MM.1S (cell line): ENCODE results near the gene LMF1.

Experiments used
- DNase-seq: peaks from one replicate; pipeline ENCODE4 v3.0.0-alpha.2; 2015
- H2AFZ ChIP-seq: fragments of 300-600 bp; sonication (generic); 2 replicates; pipeline ENCODE4 v1.6.0; 2016; ENCODE audit warnings: antibody characterized with exemption, low read length
- H3F3A ChIP-seq: fragments of 300-600 bp; sonication (generic); 2 replicates; pipeline ENCODE4 v1.6.1; 2016; ENCODE audit warnings: mild to moderate bottlenecking, antibody characterized with exemption, low read length, moderate library complexity, mixed read lengths; ENCODE audit not compliant: insufficient read depth
- H3K27ac ChIP-seq: fragments of 300-600 bp; sonication (generic); 2 replicates; pipeline ENCODE4 v1.5.1; 2016; ENCODE audit warnings: mild to moderate bottlenecking, low read length
- H3K27me3 ChIP-seq: fragments of 300-600 bp; sonication (generic); replicated peaks from 2 replicates; pipeline ENCODE4 v1.6.0; 2016; ENCODE audit warnings: low read length; ENCODE audit not compliant: insufficient read depth
- H3K36me3 ChIP-seq: fragments of 300-600 bp; sonication (generic); replicated peaks from 2 replicates; pipeline ENCODE4 v1.6.1; 2016; ENCODE audit warnings: mild to moderate bottlenecking, low read length, mixed read lengths; ENCODE audit not compliant: insufficient read depth
- H3K4me1 ChIP-seq: fragments of 300-600 bp; sonication (generic); 2 replicates; pipeline ENCODE4 v1.6.1; 2016; ENCODE audit warnings: low read length, mixed read lengths
- H3K4me2 ChIP-seq: fragments of 300-600 bp; sonication (generic); 2 replicates; pipeline ENCODE4 v1.6.0; 2016; ENCODE audit warnings: low read depth, low read length
- H3K4me3 ChIP-seq: fragments of 300-600 bp; sonication (generic); 2 replicates; pipeline ENCODE4 v1.5.1; 2016; ENCODE audit warnings: low read length, mixed read lengths
- H3K79me2 ChIP-seq: fragments of 300-600 bp; sonication (generic); 2 replicates; pipeline ENCODE4 v1.6.1; 2016; ENCODE audit warnings: mixed run types, low read length, mixed read lengths
- H3K9ac ChIP-seq: fragments of 300-600 bp; sonication (generic); 2 replicates; pipeline ENCODE4 v1.6.1; 2016; ENCODE audit warnings: low read length, mixed read lengths
- H3K9me2 ChIP-seq: fragments of 300-600 bp; sonication (generic); replicated peaks from 2 replicates; pipeline ENCODE4 v1.6.1; 2016; ENCODE audit warnings: mild to moderate bottlenecking, low read length, mixed read lengths; ENCODE audit not compliant: insufficient read depth
- H3K9me3 ChIP-seq: fragments of 300-600 bp; sonication (generic); replicated peaks from 2 replicates; pipeline ENCODE4 v1.6.1; 2016; ENCODE audit warnings: mild to moderate bottlenecking, low read length, mixed read lengths; ENCODE audit not compliant: insufficient read depth
- H4K20me1 ChIP-seq: fragments of 300-600 bp; sonication (generic); 2 replicates; pipeline ENCODE4 v1.6.1; 2016; ENCODE audit warnings: mild to moderate bottlenecking, low read length, moderate library complexity, mixed read lengths; ENCODE audit not compliant: insufficient read depth
- EZH2 ChIP-seq: fragments of 300-600 bp; sonication (generic); optimal IDR thresholded peaks from 2 replicates; pipeline ENCODE3; 2017; ENCODE audit warnings: low read depth, mild to moderate bottlenecking, antibody characterized with exemption, low read length, mixed read lengths
- EZH2phosphoT487 ChIP-seq: fragments of 300-600 bp; sonication (generic); IDR thresholded peaks from 2 replicates; pipeline ENCODE4 v1.6.1; 2018; ENCODE audit warnings: antibody characterized with exemption, low read length
- TF ChIP-seq, protein P1 (sequence below): fragments of 300-600 bp; sonication (generic); IDR thresholded peaks from 2 replicates; pipeline ENCODE4 v1.5.1; 2016; ENCODE audit warnings: antibody characterized with exemption, low read length, mixed read lengths

LMF1 gene

GRCh38 chr16:922051-922450 lies 48.7 kb downstream of the LMF1 start:
- Histone ChIP-seq H3K27ac (no peak overlapping the region), H3K36me3 (no peaks in the 10 kb centered on the region), H3K27me3 (peaks cover 95% of the 10 kb centered on the region), H4K20me1 (no peaks in the 10 kb centered on the region), H3K9me3 (no peaks in the 10 kb centered on the region), H2AFZ (no peak overlapping the region), H3K4me2 (no peak overlapping the region), H3K4me1 (no peaks in the 10 kb centered on the region), H3K4me3 (no peak overlapping the region), H3F3A (no peaks in the 10 kb centered on the region), H3K9me2 (no peaks in the 10 kb centered on the region), H3K9ac (no peak overlapping the region), H3K79me2 (no peaks in the 10 kb centered on the region)
- TF ChIP-seq EZH2, result no peak
- DNase-seq, result no peak

GRCh38 chr16:921321-921905 lies 49.4 kb downstream of the LMF1 start:
- no peak overlapping the region for H3K4me2 ChIP-seq
- H4K20me1 ChIP-seq, result no peaks in the 10 kb centered on the region
- H3K27me3 ChIP-seq, result peaks cover 95% of the 10 kb centered on the region
- H2AFZ ChIP-seq, result no peak overlapping the region
- TF ChIP-seq, protein P1, sequence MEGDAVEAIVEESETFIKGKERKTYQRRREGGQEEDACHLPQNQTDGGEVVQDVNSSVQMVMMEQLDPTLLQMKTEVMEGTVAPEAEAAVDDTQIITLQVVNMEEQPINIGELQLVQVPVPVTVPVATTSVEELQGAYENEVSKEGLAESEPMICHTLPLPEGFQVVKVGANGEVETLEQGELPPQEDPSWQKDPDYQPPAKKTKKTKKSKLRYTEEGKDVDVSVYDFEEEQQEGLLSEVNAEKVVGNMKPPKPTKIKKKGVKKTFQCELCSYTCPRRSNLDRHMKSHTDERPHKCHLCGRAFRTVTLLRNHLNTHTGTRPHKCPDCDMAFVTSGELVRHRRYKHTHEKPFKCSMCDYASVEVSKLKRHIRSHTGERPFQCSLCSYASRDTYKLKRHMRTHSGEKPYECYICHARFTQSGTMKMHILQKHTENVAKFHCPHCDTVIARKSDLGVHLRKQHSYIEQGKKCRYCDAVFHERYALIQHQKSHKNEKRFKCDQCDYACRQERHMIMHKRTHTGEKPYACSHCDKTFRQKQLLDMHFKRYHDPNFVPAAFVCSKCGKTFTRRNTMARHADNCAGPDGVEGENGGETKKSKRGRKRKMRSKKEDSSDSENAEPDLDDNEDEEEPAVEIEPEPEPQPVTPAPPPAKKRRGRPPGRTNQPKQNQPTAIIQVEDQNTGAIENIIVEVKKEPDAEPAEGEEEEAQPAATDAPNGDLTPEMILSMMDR, result no peak
- no peak for TF ChIP-seq EZH2
- TF ChIP-seq EZH2phosphoT487, result no peak
- no peak overlapping the region for H3K9ac ChIP-seq
- H3K9me2 ChIP-seq, result no peaks in the 10 kb centered on the region
- H3K27ac ChIP-seq, result no peak overlapping the region
- no peaks in the 10 kb centered on the region for H3K36me3 ChIP-seq
- H3F3A ChIP-seq, result no peaks in the 10 kb centered on the region
- H3K4me1 ChIP-seq, result no peaks in the 10 kb centered on the region
- H3K4me3 ChIP-seq, result no peak overlapping the region
- H3K79me2 ChIP-seq, result no peaks in the 10 kb centered on the region
- DNase-seq, result no peak
- no peaks in the 10 kb centered on the region for H3K9me3 ChIP-seq

- H3K4me2 ChIP-seq, result no peak overlapping the region
- TF ChIP-seq EZH2phosphoT487 (no peak), EZH2 (no peak)
- TF ChIP-seq, protein P1, result no peak
- H3K36me3 ChIP-seq, result no peaks in the 10 kb centered on the region
- H3F3A ChIP-seq, result no peaks in the 10 kb centered on the region
- no peaks in the 10 kb centered on the region for H3K9me3 ChIP-seq
- no peak overlapping the region for H3K4me3 ChIP-seq
- H3K4me1 ChIP-seq, result no peaks in the 10 kb centered on the region
- peaks cover 95% of the 10 kb centered on the region for H3K27me3 ChIP-seq
- H3K9me2 ChIP-seq, result no peaks in the 10 kb centered on the region
- no peak overlapping the region for H2AFZ ChIP-seq
- H4K20me1 ChIP-seq, result no peaks in the 10 kb centered on the region
- H3K9ac ChIP-seq, result no peak overlapping the region
- H3K79me2 ChIP-seq, result no peaks in the 10 kb centered on the region
- H3K27ac ChIP-seq, result no peak overlapping the region
- no peak for DNase-seq
Observed at GRCh38 chr16:920717-921116, 50.1 kb downstream of the LMF1 start.

DNA sequence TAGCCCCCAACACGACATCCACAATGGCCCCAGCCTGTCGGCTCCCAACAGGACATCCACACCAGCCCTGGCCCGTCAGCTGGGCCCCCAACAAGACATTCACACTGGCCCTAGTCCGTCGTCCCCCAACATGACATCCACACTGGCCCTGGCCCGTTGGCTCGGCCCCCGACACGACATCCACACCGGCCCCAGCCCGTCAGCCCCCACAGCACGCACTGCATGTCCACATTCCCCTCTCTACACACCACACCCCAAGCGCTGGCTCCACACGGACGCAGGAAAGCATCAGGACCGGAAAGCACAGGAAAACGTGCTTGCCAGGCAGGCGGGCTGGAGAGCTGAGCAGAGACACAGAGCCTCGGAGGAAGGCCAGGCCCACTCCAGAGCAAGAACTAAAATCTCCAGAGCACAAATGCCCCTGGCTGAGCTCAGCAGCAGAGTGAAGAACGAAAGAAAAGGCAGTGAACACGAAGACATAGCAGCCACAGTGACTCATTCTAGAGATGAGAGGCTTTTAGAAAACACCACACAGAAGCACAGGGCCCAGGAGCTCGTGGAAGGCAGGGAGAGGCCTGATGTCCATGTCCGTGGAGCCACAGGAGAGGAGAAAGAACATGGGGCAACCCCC lies 50.6 kb downstream of the LMF1 start:
- Histone ChIP-seq H4K20me1 (no peaks in the 10 kb centered on the region), H3K27ac (no peak overlapping the region)

More for the DNA sequence above, 50.6 kb downstream of the LMF1 start:
- no peak overlapping the region for H3K4me3 ChIP-seq
- H3K9me2 ChIP-seq, result no peaks in the 10 kb centered on the region
- no peaks in the 10 kb centered on the region for H3K9me3 ChIP-seq
- no peak overlapping the region for H3K4me2 ChIP-seq
- no peaks in the 10 kb centered on the region for H3F3A ChIP-seq
- no peaks in the 10 kb centered on the region for H3K79me2 ChIP-seq
- no peaks in the 10 kb centered on the region for H3K4me1 ChIP-seq
- H3K36me3 ChIP-seq, result no peaks in the 10 kb centered on the region
- H3K27me3 ChIP-seq, result peaks cover 95% of the 10 kb centered on the region
- no peak for DNase-seq
- TF ChIP-seq, protein P1, result no peak
- TF ChIP-seq EZH2phosphoT487, result no peak
- TF ChIP-seq EZH2, result no peak
- no peak overlapping the region for H3K9ac ChIP-seq
- H2AFZ ChIP-seq, result no peak overlapping the region
